GM12873 (cell line): ENCODE results near the gene MBP.

Experiments
- CTCF ChIP-seq: IDR thresholded peaks from 2 replicates; pipeline ENCODE4 v1.5.1; 2012; ENCODE audit warnings: low read depth, mild to moderate bottlenecking, moderate library complexity, low read length, control low read depth; ENCODE audit not compliant: insufficient read depth; ENCODE audit errors: missing control alignments

The MBP gene

DNA sequence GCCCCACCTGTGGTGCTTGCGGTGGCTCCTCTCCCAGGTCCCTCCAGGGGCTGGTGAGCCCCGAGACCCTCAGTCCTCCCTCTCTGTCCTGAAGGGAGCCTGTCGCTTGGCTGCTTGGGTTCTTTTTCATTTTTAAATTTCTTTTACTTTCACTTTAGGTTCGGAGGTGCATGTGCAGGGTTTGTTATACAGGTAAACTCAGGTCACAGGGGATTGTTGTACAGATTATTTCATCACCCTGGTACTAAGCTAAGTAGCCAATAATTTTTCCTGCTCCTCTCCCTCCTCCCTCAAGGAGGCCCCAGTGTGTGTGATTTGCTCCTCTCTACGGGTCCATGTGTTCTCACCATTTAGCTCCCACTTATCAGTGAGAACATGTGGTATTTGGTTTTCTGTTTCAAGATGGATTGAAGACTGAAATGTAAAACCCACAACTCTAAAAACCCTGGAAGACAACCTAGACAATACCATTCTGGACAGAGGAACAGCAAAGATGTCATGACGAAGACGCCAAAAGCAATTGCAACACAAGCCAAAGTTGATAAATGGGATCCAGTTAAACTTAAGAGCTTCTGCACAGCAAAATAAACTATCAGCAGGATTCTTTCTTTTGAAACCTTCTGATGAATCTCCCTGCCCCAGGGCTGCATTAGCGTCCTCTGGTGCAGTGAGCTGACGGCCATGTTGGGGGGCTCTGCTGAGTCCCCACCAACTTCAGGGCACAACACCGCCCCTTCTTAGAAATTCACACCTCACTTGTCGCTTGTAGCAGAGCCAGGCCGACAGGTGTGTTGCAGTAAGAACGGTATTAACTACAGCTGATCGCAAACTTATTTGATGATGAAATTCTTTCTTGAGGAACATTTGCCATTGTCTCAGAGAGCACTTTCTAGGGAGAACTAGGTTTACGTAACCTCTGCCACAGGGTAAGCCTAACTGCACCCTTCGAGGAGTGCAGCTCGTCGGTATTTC is 174.9 kb downstream of the MBP start:
- no peak for TF ChIP-seq CTCF

DNA sequence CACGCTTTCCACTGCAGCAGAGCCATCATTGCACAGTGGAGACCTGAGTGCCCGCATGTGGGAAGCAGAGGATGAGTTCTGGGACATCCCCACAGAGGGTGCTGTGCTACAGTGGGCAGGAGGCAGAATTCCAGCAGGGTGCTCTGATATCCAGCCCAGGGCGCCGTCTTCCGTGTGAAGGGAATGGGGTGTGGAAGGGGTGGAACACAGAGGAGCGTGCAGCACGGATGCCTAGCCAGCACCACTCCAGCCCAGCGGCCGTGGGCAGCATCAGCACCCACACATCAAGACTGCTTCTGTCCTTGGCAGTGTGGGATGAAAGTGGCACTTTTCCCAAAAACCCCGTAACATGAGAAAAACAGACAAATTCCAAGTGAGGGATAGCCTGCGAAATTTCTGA is 175.9 kb downstream of the MBP start:
- TF ChIP-seq CTCF, result no peak

GRCh38 chr18:76955524-76956170 is 176.9 kb downstream of the MBP start:
- TF ChIP-seq CTCF, result no peak

DNA sequence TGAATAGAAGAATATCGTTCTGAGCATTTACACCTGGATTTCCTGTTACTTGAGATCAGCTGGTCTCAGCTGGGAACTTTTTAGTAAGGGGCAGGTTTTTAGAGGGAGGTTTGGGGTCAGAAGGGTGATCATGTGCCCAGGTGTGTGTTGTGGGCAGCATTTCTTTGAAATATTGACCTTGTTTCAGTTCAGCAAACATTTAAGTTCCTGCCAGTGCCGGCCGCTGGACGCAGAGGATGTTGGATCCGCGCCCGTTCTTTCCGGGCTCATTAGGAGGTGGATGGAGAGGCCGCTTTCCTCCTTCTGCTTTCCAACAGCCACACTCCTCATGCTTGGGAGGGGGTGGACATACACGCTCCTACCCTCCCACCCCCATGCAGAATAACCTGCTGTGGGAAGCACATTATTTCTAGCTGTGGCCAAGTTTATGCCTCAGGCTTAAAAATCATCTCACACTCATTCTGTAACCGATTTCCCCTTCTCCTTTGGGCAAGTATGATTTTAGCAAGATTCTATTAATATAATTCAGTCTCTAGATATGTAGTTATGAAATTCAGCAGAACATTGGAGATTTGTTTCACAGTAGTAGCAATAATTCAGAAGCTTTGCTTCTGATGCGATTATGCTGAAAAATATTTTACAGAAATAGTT is 178.9 kb downstream of the MBP start:
- no peak for TF ChIP-seq CTCF

DNA sequence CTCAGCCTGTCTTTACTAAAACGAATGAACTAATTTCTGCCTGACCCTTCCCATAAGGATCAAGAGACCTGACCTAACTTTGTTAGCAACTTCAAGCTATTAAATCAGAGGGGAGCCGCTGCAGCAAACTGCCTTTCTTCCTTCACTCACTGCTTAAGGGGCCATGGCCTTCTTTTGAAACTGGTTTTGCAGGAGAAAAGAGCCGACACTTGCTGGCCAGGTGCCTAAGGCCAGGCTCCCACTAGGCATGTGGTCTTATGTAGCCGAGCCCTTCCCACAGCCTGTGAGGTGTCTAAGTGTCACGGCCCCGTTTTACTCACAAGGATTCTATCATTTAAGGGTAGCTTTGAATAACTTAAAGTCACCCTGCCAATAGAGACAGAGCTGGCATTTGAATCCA is 179.4 kb downstream of the MBP start:
- TF ChIP-seq CTCF, result no peak

DNA sequence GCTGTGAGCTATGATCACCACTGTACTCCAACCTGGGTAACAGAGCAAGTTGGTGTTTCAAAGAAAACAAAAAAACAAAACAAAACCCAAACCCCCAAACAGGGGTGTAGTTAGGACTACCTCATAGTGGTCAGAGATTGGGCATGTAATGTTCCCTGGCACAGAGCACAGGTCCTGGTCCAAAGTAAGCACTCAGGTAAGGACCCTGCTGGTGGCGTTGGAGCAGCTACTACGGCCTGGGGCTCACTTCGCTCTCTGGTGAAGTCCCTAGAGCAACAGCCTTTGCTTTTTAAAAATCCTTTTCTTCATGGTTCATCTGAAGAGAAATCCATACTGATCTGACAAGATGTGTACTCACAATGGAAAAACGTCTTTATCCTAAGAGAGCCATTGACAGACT is 179.8 kb downstream of the MBP start:
- TF ChIP-seq CTCF, result no peak
